Occipital lobe (tissue), 2 donors: ENCODE data around the gene ATAD3A. TPM values are rescaled to one million over a fixed set of nuclear protein-coding genes. Genes with fewer than 3 reads are reported as not detected.
A peak's percentile ranks its signal among the peaks of the same experiment; 100 is the strongest.
"Not testable (repeated sequence)": the region's sequence is repeated elsewhere in the genome, so short reads cannot be mapped to it uniquely, and the experiment has no call there.

Experiments used
- DNase-seq: peaks from one replicate; lab custom pipeline; 2025; lab: John Stamatoyannopoulos, UW
- total RNA-seq: library from RNA; depleted of rRNA; stranded (reverse); fragments of >200 nt; gene quantifications from one replicate; pipeline ENCODE4 v1.2.3, GENCODE V29; 2014

ATAD3A gene
- 7.3 TPM for total RNA-seq

GRCh38 chr1:1511533-1512285, at the start of gene ATAD3A:
Gene ATAD3A, plus strand, starts transcription at chr1:1512162. Its CDS starts 107 bp downstream, at chr1:1512269.
- DNase-seq: peak; percentile 96

- DNase-seq: no peak
Measured at GRCh38 chr1:1462318-1462966, 49.5 kb upstream of the ATAD3A start.

- DNase-seq: no peak
Measured at GRCh38 chr1:1463312-1463711, 48.6 kb upstream of the ATAD3A start.

- not testable (repeated sequence) for DNase-seq
Measured at GRCh38 chr1:1468196-1468985, 43.6 kb upstream of the ATAD3A start.

- DNase-seq: no peak
Measured at GRCh38 chr1:1470626-1471388, 41.2 kb upstream of the ATAD3A start.

GRCh38 chr1:1471389-1472052, 40.4 kb upstream of the ATAD3A start, which contains the start of gene ATAD3B:
Gene ATAD3B, plus strand, starts transcription at chr1:1471765. Its CDS starts 120 bp downstream, at chr1:1471885.
- peak; percentile 92 for DNase-seq

- not testable (repeated sequence) for DNase-seq
Measured at GRCh38 chr1:1472053-1472876, 39.7 kb upstream of the ATAD3A start.

- DNase-seq: not testable (repeated sequence)
Measured at GRCh38 chr1:1476011-1476410, 36.0 kb upstream of the ATAD3A start.

- DNase-seq: no peak
Measured at GRCh38 chr1:1477206-1477605, 34.8 kb upstream of the ATAD3A start.

GRCh38 chr1:1479547-1480487, 32.1 kb upstream of the ATAD3A start:
- DNase-seq: no peak

GRCh38 chr1:1480488-1480867, 31.5 kb upstream of the ATAD3A start:
- not testable (repeated sequence) for DNase-seq

GRCh38 chr1:1481811-1482210, 30.2 kb upstream of the ATAD3A start:
- DNase-seq: not testable (repeated sequence)

GRCh38 chr1:1482856-1483255, 29.1 kb upstream of the ATAD3A start:
- no peak for DNase-seq

- DNase-seq: no peak
Measured at GRCh38 chr1:1483714-1484113, 28.2 kb upstream of the ATAD3A start.

GRCh38 chr1:1484976-1485750, 26.8 kb upstream of the ATAD3A start:
- DNase-seq: not testable (repeated sequence)

- not testable (repeated sequence) for DNase-seq
Measured at GRCh38 chr1:1485755-1486317, 26.1 kb upstream of the ATAD3A start.

GRCh38 chr1:1487701-1488100, 24.3 kb upstream of the ATAD3A start:
- DNase-seq: no peak

- no peak for DNase-seq
Measured at GRCh38 chr1:1489231-1489630, 22.7 kb upstream of the ATAD3A start.
